GM12801 (cell line): ENCODE measurements around the gene ZNF592.

Source experiments
- CTCF ChIP-seq: IDR thresholded peaks from one replicate; pipeline ENCODE4 v1.5.1; 2011; ENCODE audit warnings: control low read depth; ENCODE audit not compliant: insufficient read length; ENCODE audit errors: extremely low read depth

ZNF592 gene

GRCh38 chr15:84785053-84785452 lies 36.7 kb downstream of the ZNF592 start:
- TF ChIP-seq CTCF, result no peak

GRCh38 chr15:84788500-84788899 lies 40.1 kb downstream of the ZNF592 start:
- TF ChIP-seq CTCF, result no peak

GRCh38 chr15:84789762-84790161 lies 41.4 kb downstream of the ZNF592 start:
- no peak for TF ChIP-seq CTCF

DNA sequence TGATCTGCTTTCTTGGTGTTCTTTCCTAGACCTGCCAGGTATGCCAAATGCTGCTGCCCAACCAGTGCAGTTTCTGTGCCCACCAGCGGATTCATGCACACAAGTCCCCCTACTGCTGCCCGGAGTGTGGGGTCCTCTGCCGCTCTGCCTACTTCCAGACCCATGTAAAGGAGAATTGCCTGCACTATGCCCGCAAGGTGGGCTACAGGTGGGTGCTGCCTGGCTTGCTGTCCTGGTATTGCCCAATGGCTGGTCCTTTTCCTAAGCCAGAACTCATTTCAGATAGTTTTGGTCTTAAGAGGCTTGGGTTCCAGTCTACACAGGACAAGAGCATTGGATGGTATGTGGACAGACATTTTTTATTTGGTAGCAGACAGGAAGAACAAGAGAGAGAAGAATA lies 42.3 kb downstream of the ZNF592 start:
- no peak for TF ChIP-seq CTCF

- no peak for TF ChIP-seq CTCF
Measured at GRCh38 chr15:84791763-84792162, 43.4 kb downstream of the ZNF592 start.

DNA sequence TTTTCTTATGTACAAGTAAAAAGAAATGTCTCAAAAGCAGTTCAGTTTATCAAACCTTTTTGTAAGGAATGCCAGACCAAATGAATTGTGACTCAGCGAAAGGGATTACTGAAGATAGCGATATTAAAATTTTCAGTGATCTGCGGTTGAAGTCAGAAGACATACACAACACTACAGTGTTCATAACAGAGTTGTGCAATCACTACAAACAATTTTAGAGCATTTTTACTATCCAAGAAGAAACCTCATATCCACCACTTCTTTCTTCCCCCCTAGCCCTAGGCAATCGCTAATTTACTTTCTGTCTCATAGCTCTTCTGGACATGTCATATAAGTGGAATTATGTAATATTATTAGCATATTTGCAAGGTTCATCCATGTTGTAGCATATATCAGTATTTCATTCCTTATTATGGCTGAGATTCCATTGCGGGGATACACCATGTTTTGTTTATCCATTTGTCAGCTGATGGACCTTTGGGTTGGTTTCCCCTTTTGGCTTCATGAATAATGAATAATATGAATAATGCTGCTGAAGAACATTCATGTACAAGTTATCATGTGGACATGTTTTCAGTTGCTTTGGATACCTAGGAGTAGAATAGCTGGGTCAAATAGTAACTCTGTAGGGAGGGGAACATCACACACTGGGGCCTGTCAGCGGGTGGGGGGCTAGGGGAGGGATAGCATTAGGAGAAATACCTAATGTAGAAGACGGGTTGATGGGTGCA lies 45.2 kb downstream of the ZNF592 start:
- TF ChIP-seq CTCF, result no peak

- no peak for TF ChIP-seq CTCF
Measured at GRCh38 chr15:84794162-84794547, 45.8 kb downstream of the ZNF592 start.

- TF ChIP-seq CTCF, result no peak
Measured at GRCh38 chr15:84795186-84795585, 46.8 kb downstream of the ZNF592 start.
